A673 (cell line): ENCODE results near the gene OR52N5.

Experiments
- EZH2 ChIP-seq: fragments of 200-600 bp; sonication (generic); IDR thresholded peaks from 2 replicates; pipeline ENCODE4 v1.6.1; 2017; ENCODE audit warnings: borderline replicate concordance, low read depth, mild to moderate bottlenecking, mixed read lengths, antibody characterized with exemption, low read length; ENCODE audit not compliant: poor library complexity, severe bottlenecking
- TF ChIP-seq, protein P1 (sequence below): fragments of 300-800, 200-600 bp; sonication (generic); conservative IDR thresholded peaks from 2 replicates; pipeline ENCODE4 v1.5.1; 2017; ENCODE audit warnings: low read depth, mild to moderate bottlenecking, antibody characterized with exemption, low read length, moderate library complexity, mixed read lengths

DNA sequence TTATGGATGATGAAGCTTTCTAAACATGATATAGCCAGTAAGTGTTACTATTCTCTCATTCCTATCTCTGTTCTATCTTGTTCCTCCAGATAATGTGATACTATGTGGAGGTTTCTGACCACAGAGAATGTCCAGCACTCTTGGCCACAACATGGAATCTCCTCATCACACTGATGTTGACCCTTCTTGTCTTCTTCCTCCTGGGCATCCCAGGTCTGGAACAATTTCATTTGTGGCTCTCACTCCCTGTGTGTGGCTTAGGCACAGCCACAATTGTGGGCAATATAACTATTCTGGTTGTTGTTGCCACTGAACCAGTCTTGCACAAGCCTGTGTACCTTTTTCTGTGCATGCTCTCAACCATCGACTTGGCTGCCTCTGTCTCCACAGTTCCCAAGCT lies 56.8 kb downstream of the OR52N5 start:
- TF ChIP-seq, protein P1, sequence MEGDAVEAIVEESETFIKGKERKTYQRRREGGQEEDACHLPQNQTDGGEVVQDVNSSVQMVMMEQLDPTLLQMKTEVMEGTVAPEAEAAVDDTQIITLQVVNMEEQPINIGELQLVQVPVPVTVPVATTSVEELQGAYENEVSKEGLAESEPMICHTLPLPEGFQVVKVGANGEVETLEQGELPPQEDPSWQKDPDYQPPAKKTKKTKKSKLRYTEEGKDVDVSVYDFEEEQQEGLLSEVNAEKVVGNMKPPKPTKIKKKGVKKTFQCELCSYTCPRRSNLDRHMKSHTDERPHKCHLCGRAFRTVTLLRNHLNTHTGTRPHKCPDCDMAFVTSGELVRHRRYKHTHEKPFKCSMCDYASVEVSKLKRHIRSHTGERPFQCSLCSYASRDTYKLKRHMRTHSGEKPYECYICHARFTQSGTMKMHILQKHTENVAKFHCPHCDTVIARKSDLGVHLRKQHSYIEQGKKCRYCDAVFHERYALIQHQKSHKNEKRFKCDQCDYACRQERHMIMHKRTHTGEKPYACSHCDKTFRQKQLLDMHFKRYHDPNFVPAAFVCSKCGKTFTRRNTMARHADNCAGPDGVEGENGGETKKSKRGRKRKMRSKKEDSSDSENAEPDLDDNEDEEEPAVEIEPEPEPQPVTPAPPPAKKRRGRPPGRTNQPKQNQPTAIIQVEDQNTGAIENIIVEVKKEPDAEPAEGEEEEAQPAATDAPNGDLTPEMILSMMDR, result no peak
- TF ChIP-seq EZH2, result no peak
